HepG2 (cell line): ENCODE results near the gene TNP2. TPM values are rescaled to one million over a fixed set of nuclear protein-coding genes. Genes with fewer than 3 reads are reported as not detected.

Experiments
- FOXA1 ChIP-seq, 2 experiments: fragments of 450-650 bp in 1 of 2; sonication (generic) in 1 of 2; formaldehyde crosslinking in 1 of 2; IDR thresholded peaks; 2 replicates each; pipeline versions ENCODE4 v1.4.0 to v1.6.1; 2016 to 2020; ENCODE audit warnings: missing genetic modification reagents in 1 of 2
- GMEB2 ChIP-seq: IDR thresholded peaks from 2 replicates; pipeline ENCODE4 v1.6.1; 2016; ENCODE audit warnings: missing biosample characterization, missing genetic modification reagents, low read depth
- HHEX ChIP-seq: IDR thresholded peaks from 2 replicates; pipeline ENCODE4 v1.6.1; 2016; ENCODE audit warnings: control low read depth
- LCORL ChIP-seq, 2 experiments: fragments of 450-650 bp in 1 of 2; sonication (generic) in 1 of 2; formaldehyde crosslinking in 1 of 2; IDR thresholded peaks; 2 replicates each; pipeline versions ENCODE4 v1.5.0 to v1.6.1; 2017 to 2020; ENCODE audit warnings: antibody characterized with exemption in 1 of 2, missing genetic modification reagents in 1 of 2
- MAZ ChIP-seq, 2 experiments: sonication (generic) in 1 of 2; formaldehyde crosslinking in 1 of 2; IDR thresholded peaks; 2 replicates each; pipeline versions ENCODE4 v1.5.0 to v1.6.1; 2012 to 2020; ENCODE audit warnings: low read depth in 2 of 2, mild to moderate bottlenecking in 2 of 2, borderline replicate concordance in 1 of 2, improper control_type of control experiment in 1 of 2, low read length in 1 of 2, missing genetic modification reagents in 1 of 2, moderate library complexity in 1 of 2
- NR2F1 ChIP-seq, 2 experiments: fragments of 450-650 bp in 1 of 2; formaldehyde crosslinking in 1 of 2; IDR thresholded peaks; 2 replicates each; pipeline versions ENCODE4 v1.5.0 to v1.6.1; 2016 to 2020; ENCODE audit warnings: mild to moderate bottlenecking in 1 of 2, missing compliant biosample characterization in 1 of 2, missing genetic modification reagents in 1 of 2, moderate library complexity in 1 of 2
- PAWR ChIP-seq: sonication (generic); formaldehyde crosslinking; IDR thresholded peaks from 2 replicates; pipeline ENCODE4 v1.4.0; 2020; ENCODE audit warnings: missing genetic modification reagents, mild to moderate bottlenecking, borderline replicate concordance
- PHF20 ChIP-seq: sonication (generic); formaldehyde crosslinking; IDR thresholded peaks from 2 replicates; pipeline ENCODE4 v1.5.0; 2020; ENCODE audit warnings: mild to moderate bottlenecking, missing genetic modification reagents
- RXRB ChIP-seq: IDR thresholded peaks from 2 replicates; pipeline ENCODE4 v1.6.1; 2016; ENCODE audit warnings: borderline replicate concordance, missing genetic modification reagents, missing compliant biosample characterization
- SALL2 ChIP-seq: sonication (generic); formaldehyde crosslinking; IDR thresholded peaks from 2 replicates; pipeline ENCODE4 v1.8.1; 2023; ENCODE audit warnings: mild to moderate bottlenecking, missing genetic modification reagents, inconsistent platforms
- SMC3 ChIP-seq: IDR thresholded peaks from 2 replicates; pipeline ENCODE4 v1.6.1; 2011; ENCODE audit warnings: low read length, improper control_type of control experiment
- SRF ChIP-seq: IDR thresholded peaks from 2 replicates; pipeline ENCODE4 v1.6.1; 2011; ENCODE audit warnings: mild to moderate bottlenecking, low read depth, low read length, moderate library complexity
- TBL1XR1 ChIP-seq: fragments of 150-350 bp; IDR thresholded peaks from 2 replicates; pipeline ENCODE4 v1.6.1; 2014; ENCODE audit warnings: borderline replicate concordance, low read length; ENCODE audit not compliant: partially characterized antibody
- THAP8 ChIP-seq: sonication (generic); formaldehyde crosslinking; IDR thresholded peaks from 2 replicates; pipeline ENCODE4 v1.5.1; 2020; ENCODE audit warnings: missing genetic modification reagents, mild to moderate bottlenecking, borderline replicate concordance
- ZC3H4 ChIP-seq: sonication (generic); formaldehyde crosslinking; IDR thresholded peaks from 2 replicates; pipeline ENCODE4 v1.4.0; 2020; ENCODE audit warnings: missing genetic modification reagents, borderline replicate concordance
- ZMYM3 ChIP-seq: sonication (generic); formaldehyde crosslinking; IDR thresholded peaks from 2 replicates; pipeline ENCODE4 v1.5.1; 2020; ENCODE audit warnings: mild to moderate bottlenecking, missing genetic modification reagents
- ZNF124 ChIP-seq: sonication (generic); formaldehyde crosslinking; IDR thresholded peaks from 2 replicates; pipeline ENCODE4 v1.4.0; 2020; ENCODE audit warnings: missing genetic modification reagents
- ZNF530 ChIP-seq: sonication (generic); formaldehyde crosslinking; IDR thresholded peaks from 2 replicates; pipeline ENCODE4 v1.5.0; 2020; ENCODE audit warnings: low read depth, mild to moderate bottlenecking, missing genetic modification reagents
- ZNF546 ChIP-seq: sonication (generic); formaldehyde crosslinking; conservative IDR thresholded peaks from 2 replicates; pipeline ENCODE4 v1.8.1; 2023; ENCODE audit warnings: mild to moderate bottlenecking, missing genetic modification reagents
- ZNF567 ChIP-seq: sonication (generic); formaldehyde crosslinking; IDR thresholded peaks from 2 replicates; pipeline ENCODE4 v1.8.1; 2023; ENCODE audit warnings: mild to moderate bottlenecking, missing genetic modification reagents, borderline replicate concordance
- ZNF605 ChIP-seq: sonication (generic); formaldehyde crosslinking; IDR thresholded peaks from 2 replicates; pipeline ENCODE4 v1.8.0; 2022; ENCODE audit warnings: mild to moderate bottlenecking, missing genetic modification reagents
- ZNF776 ChIP-seq: sonication (generic); formaldehyde crosslinking; IDR thresholded peaks from 2 replicates; pipeline ENCODE4 v1.4.0; 2020; ENCODE audit warnings: mild to moderate bottlenecking, missing genetic modification reagents
- polyA plus RNA-seq, 8 experiments: library from polyadenylated mRNA; depleted of rRNA in 3 of 8; stranded (reverse) in 7 of 8; unstranded in 1 of 8; fragments of >200 nt; fragmentation: Illumina TruSeq in 4 of 8; extraction: Trizol in 4 of 8; gene quantifications; 2 replicates each; pipeline versions ENCODE4 v1.2.1 to v1.2.3, GENCODE V29; 2011 to 2016; ENCODE audit warnings: low read depth in 4 of 8, missing spikeins in 1 of 8, mixed read lengths in 1 of 8; ENCODE audit not compliant: insufficient read depth in 1 of 8
- total RNA-seq, 5 experiments: library from RNA; depleted of rRNA; stranded (reverse); fragments of >200 nt; fragmentation: Illumina TruSeq; extraction: Trizol; gene quantifications; 2 replicates each; pipeline ENCODE4 v1.2.3, GENCODE V29; 2016; ENCODE audit warnings: low read depth in 1 of 5
- TF ChIP-seq, protein P1 (sequence below): sonication (generic); formaldehyde crosslinking; IDR thresholded peaks from 2 replicates; pipeline ENCODE4 v1.4.0; 2020; ENCODE audit warnings: low read depth, mild to moderate bottlenecking, missing genetic modification reagents
- TF ChIP-seq, protein P2 (sequence below): sonication (generic); formaldehyde crosslinking; IDR thresholded peaks from 2 replicates; pipeline ENCODE4 v1.9.0; 2021; ENCODE audit warnings: missing genetic modification reagents, mild to moderate bottlenecking, borderline replicate concordance

TNP2 gene
- total and polyA plus RNA-seq, 2 of the 13 experiments (the other 11 are each of a cell fraction or from before 2014, with no cell fraction given), result not detected

DNA sequence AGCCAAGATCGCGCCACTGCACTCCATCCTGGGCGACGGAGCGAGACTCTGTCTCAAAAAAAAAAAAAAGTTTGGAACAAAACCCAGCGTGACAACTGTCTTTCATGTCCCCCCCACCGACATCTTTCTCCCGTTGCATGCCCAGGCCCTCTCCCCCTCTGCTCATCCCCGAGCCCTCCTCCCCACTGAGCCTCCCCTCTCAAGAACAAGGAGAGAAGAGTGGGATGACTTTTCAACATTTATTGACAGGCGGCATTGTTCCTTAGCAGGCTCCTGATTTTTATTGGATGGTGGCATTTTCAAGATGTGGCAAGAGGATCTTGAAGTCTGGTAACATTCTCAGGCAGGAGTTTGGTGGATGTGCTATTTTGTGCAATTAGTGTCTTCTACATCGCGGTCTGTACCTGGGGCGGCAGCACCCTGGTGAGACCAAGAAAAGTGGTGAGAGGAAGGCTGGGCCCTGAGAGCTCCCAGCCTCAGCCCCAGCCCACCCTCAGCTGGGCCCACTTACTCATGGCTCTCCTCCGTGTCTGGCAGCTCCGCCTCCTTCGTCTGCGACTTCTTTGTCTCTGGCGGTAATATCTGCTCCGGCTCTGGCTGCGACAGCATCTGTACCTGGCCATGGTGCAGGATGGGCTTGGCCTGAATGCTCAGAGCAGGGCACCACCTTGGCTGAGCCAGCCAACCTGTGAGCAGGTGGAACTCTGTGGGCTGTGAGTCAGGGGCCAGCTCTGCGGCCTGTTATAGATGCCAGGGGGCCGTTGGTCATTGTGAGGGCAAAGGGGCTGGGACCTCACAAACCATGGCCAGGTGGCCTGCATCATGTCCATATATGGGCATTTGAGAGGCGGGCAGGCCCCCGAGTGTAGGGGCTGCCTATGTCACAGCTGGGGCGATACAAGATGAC lies 11.7 kb upstream of the TNP2 start, which contains the start of gene PRM1 (continued):
- TF ChIP-seq GMEB2 (CRISPR knock-in tag), result no peak
- no peak for TF ChIP-seq RXRB
- TF ChIP-seq, protein P1, sequence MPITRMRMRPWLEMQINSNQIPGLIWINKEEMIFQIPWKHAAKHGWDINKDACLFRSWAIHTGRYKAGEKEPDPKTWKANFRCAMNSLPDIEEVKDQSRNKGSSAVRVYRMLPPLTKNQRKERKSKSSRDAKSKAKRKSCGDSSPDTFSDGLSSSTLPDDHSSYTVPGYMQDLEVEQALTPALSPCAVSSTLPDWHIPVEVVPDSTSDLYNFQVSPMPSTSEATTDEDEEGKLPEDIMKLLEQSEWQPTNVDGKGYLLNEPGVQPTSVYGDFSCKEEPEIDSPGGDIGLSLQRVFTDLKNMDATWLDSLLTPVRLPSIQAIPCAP (CRISPR knock-in tag), result no peak
- no peak; the same call in 1 of the 2 replicates for TF ChIP-seq ZNF567 (CRISPR knock-in tag)
- no peak for TF ChIP-seq THAP8 (CRISPR knock-in tag)
- TF ChIP-seq MAZ (IDR thresholded peaks at IDR 0.05; ENCODE audit: borderline replicate concordance, low read depth, low read length), result no peak
- no peak for TF ChIP-seq MAZ (CRISPR knock-in tag; IDR thresholded peaks at IDR 0.05; ENCODE audit: low read depth)
- no peak for TF ChIP-seq NR2F1 (CRISPR knock-in tag; IDR thresholded peaks at IDR 0.05)
- TF ChIP-seq TBL1XR1, result no peak
- TF ChIP-seq LCORL (IDR thresholded peaks at IDR 0.05), result no peak
- TF ChIP-seq LCORL (CRISPR knock-in tag; IDR thresholded peaks at IDR 0.05), result no peak
- no peak for TF ChIP-seq ZNF776 (CRISPR knock-in tag)
- TF ChIP-seq ZNF546 (CRISPR knock-in tag), result 0 out of 2 replicates have a peak, but pooled peaks have one; percentile 19
- 0 out of 2 replicates have a peak, but pooled peaks have one; percentile 81 for TF ChIP-seq PAWR
- TF ChIP-seq SRF, result peak; percentile 94
- TF ChIP-seq ZNF124 (CRISPR knock-in tag), result no peak
- no peak for TF ChIP-seq ZNF530 (CRISPR knock-in tag)
- no peak for TF ChIP-seq SMC3
- TF ChIP-seq, protein P2, sequence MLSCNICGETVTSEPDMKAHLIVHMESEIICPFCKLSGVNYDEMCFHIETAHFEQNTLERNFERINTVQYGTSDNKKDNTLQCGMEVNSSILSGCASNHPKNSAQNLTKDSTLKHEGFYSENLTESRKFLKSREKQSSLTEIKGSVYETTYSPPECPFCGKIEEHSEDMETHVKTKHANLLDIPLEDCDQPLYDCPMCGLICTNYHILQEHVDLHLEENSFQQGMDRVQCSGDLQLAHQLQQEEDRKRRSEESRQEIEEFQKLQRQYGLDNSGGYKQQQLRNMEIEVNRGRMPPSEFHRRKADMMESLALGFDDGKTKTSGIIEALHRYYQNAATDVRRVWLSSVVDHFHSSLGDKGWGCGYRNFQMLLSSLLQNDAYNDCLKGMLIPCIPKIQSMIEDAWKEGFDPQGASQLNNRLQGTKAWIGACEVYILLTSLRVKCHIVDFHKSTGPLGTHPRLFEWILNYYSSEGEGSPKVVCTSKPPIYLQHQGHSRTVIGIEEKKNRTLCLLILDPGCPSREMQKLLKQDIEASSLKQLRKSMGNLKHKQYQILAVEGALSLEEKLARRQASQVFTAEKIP, result no peak
- TF ChIP-seq PHF20 (CRISPR knock-in tag), result no peak
- no peak for TF ChIP-seq ZC3H4 (CRISPR knock-in tag)
- no peak for TF ChIP-seq ZMYM3 (CRISPR knock-in tag)
- peak; percentile 54; the same call in 1 of the 2 replicates for TF ChIP-seq SALL2 (CRISPR knock-in tag)
- no peak for TF ChIP-seq FOXA1 (IDR thresholded peaks at IDR 0.05)
- no peak for TF ChIP-seq FOXA1 (CRISPR knock-in tag; IDR thresholded peaks at IDR 0.05)
- TF ChIP-seq HHEX (CRISPR knock-in tag), result 0 out of 2 replicates have a peak, but pooled peaks have one; percentile 7
- peak; percentile 26; the same call in 1 of the 2 replicates for TF ChIP-seq ZNF605 (CRISPR knock-in tag)
